ENCODE results near the gene RHO.

GRCh38 chr3:129514110-129514509, 14.3 kb upstream of the RHO start:
- TF ChIP-seq CTCF (IDR thresholded peaks at IDR 0.05) (no peak), POLR2AphosphoS5 (IDR thresholded peaks at IDR 0.05) (no peak)

Data from prostate gland (tissue), 2 donors.